Erythroblast (primary cell): ENCODE results near the gene HECW1.

Source experiments
- DNase-seq, 2 experiments: peaks; one replicate each; lab custom pipeline; 2025; lab: John Stamatoyannopoulos, UW
- GATA1 ChIP-seq: IDR thresholded peaks from 2 replicates; pipeline ENCODE4 v1.6.1; 2011; ENCODE audit warnings: low read depth, mild to moderate bottlenecking, control low read depth, low read length, moderate library complexity
- POLR2A ChIP-seq: IDR thresholded peaks from 2 replicates; pipeline ENCODE4 v1.6.1; 2011; ENCODE audit warnings: mild to moderate bottlenecking, low read length

The HECW1 gene

GRCh38 chr7:43463401-43463980 lies 351.0 kb downstream of the HECW1 start:
- no peak for TF ChIP-seq GATA1
- no peak for TF ChIP-seq POLR2A
- no peak for DNase-seq

- no peak for TF ChIP-seq POLR2A
- TF ChIP-seq GATA1 = no peak
Observed at GRCh38 chr7:43465581-43466554, 353.4 kb downstream of the HECW1 start.

GRCh38 chr7:43467406-43467805 lies 355.0 kb downstream of the HECW1 start:
- DNase-seq = no peak
- no peak for TF ChIP-seq POLR2A
- no peak for TF ChIP-seq GATA1

More at GRCh38 chr7:43465581-43466554, 353.4 kb downstream of the HECW1 start:
- DNase-seq = no peak

GRCh38 chr7:43467846-43468245 lies 355.4 kb downstream of the HECW1 start:
- TF ChIP-seq GATA1 (no peak), POLR2A (no peak)
- no peak for DNase-seq

GRCh38 chr7:43469051-43469450 lies 356.6 kb downstream of the HECW1 start:
- no peak for TF ChIP-seq GATA1
- no peak for TF ChIP-seq POLR2A
- peak; percentile 7 to 22 for DNase-seq

- TF ChIP-seq GATA1 (no peak), POLR2A (no peak)
- DNase-seq = no peak
Observed at GRCh38 chr7:43470110-43470509, 357.7 kb downstream of the HECW1 start.

DNA sequence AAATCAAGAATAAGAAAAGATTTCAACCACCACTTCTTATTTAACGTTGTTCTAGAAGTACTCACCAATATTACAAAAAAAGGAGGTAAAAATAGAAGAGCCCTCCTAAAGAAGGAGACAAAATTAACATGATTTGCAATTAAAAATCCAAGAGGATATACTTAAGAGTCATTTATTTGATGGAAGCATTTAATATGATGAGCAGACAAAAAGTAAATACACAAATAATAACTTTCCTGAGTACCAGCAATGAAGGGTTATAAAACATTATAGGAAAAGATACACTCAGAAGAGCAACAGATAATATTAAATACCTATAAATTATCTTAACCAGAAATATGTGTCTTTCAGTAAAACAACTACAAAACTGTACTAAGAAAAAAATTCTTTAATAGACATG lies 363.5 kb downstream of the HECW1 start:
- no peak for DNase-seq
- TF ChIP-seq POLR2A (no peak), GATA1 (no peak)

DNA sequence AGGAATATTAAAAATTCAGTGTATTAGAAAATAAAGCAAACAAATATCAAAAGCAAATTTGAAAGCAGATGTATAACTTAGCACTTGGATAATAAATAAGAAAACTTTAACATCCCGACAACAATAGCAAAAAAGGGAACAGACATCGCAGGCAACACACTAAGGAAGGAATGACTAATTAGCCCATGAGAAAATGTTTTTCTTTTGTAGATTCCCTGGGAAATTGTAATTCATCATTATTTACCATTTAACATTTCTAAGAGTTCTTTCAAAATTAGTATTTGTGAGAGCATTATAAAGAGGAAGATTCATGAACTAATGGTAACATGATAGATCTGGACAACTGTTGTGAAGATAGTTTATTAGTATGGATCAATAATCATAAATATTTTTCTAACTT lies 364.4 kb downstream of the HECW1 start:
- TF ChIP-seq GATA1 = no peak
- no peak for TF ChIP-seq POLR2A
- no peak for DNase-seq

DNA sequence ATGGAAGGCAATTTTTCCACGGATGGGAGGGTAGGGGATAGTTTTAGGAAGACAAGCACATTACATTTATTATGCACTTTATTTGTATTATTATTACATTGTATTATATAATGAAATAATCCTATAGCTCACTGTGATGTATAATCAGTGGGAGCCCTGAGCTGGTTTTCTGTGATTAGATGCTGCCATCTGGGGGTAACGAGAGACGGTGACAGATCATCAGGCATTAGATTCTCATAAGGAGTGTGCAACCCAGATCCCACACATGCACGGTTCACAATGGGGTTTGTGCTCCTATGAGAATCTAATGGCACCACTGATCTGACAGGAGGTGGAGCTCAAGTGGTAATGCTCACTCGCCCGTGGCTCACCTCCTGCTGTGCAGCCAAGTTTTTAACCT lies 366.6 kb downstream of the HECW1 start:
- TF ChIP-seq POLR2A = no peak
- TF ChIP-seq GATA1 = no peak

GRCh38 chr7:43479543-43479942 lies 367.1 kb downstream of the HECW1 start:
- TF ChIP-seq GATA1 (no peak), POLR2A (no peak)
- DNase-seq = no peak

More for the DNA sequence above, 366.6 kb downstream of the HECW1 start:
- DNase-seq = peak in 1 of 2 experiments; percentile 8

- DNase-seq = no peak
- TF ChIP-seq GATA1 (no peak), POLR2A (no peak)
Observed at GRCh38 chr7:43480581-43480980, 368.1 kb downstream of the HECW1 start.

DNA sequence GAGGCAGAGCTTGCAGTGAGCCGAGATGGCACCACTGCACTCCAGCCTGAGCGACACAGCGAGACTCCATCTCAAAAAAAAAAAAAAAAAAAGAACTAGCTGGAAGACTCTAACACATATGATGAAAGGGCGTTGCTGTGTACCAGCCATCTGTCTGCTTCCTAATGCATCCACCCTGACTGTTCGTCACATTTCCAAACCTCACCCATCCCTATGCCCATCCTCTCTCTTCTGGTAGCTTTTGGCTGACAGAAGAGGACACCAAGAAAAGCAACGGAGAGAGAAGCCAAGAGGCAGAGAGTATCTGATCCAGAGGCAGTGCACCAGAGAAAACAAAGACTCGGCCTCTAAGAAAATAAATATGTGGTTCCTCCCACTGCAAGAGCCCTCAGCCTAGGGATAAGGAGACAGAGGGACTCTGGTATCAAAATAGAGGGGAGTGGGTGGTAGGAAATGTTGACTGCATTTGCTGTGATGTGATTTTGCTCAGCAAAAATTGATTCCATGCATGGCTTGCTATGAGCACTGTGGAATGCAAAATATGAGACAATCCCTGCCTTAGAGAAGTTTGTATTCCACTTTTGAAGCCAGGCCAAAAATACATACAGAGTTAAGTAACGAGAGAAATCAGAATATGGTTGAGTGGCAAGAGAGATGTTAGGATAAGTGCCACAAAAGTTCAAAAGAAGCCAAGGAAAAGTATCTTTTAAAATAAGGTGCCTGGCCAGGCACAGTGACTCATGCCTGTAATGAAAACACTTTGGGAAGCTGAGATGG lies 369.6 kb downstream of the HECW1 start:
- TF ChIP-seq GATA1 (no peak), POLR2A (no peak)
- DNase-seq = no peak

DNA sequence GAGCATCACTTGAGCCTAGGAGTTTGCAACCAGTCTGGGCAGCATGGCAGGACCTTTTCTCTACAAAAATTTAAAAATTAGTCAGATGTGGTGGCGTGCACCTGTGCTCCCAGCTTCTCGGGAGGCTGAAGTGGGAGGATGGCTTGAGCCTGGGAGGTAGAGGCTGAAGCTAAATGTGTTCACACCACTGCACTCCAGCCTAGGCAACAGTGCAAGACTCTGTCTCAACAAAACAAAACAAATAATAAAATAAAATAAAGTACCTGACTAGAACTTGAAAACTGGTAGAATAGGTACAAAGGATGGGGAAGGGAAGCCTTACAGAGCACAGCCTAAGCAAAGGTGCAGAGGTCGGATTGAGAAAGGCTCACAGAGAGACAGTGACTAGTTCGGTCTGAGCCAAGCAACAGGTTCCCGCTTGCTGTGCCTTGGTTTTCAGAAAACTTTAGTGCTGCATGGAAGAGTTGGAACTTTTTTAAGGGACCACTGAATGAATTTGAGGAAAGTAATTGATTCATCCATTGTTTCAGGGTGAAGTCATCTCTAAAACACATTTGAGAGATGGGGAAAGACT lies 370.3 kb downstream of the HECW1 start:
- TF ChIP-seq POLR2A (no peak), GATA1 (no peak)
- no peak for DNase-seq
